Activated naive CD4-positive, alpha-beta T cell treated with anti-CD3 and anti-CD28 coated beads, Interleukin-2, amount 50 U/mL, for 24 hours (primary cell): ENCODE results near the gene NPC1.
"Not testable (repeated sequence)": the region's sequence is repeated elsewhere in the genome, so short reads cannot be mapped to it uniquely, and the experiment has no call there.

Experiments
- H3K27ac Mint-ChIP-seq: one replicate; pipeline ENCODE4 v1.8.0; 2021; ENCODE audit warnings: mild to moderate bottlenecking, mixed read lengths
- H3K27me3 Mint-ChIP-seq: one replicate; pipeline ENCODE4 v1.8.0; 2021; ENCODE audit warnings: mixed read lengths
- H3K36me3 Mint-ChIP-seq: one replicate; pipeline ENCODE4 v1.8.0; 2021; ENCODE audit warnings: mixed read lengths
- H3K4me1 Mint-ChIP-seq: one replicate; pipeline ENCODE4 v1.8.0; 2021; ENCODE audit warnings: mixed read lengths
- H3K4me3 Mint-ChIP-seq: one replicate; pipeline ENCODE4 v1.8.0; 2021; ENCODE audit warnings: mild to moderate bottlenecking, mixed read lengths
- H3K9me3 Mint-ChIP-seq: one replicate; pipeline ENCODE4 v1.8.0; 2021; ENCODE audit warnings: mixed read lengths

Gene NPC1

GRCh38 chr18:23572570-23572969 is 13.7 kb downstream of the NPC1 start:
- H3K36me3 Mint-ChIP-seq, result peaks cover 13% of the 10 kb centered on the region
- no peaks in the 10 kb centered on the region for H3K9me3 Mint-ChIP-seq
- peaks cover 33% of the 10 kb centered on the region for H3K4me1 Mint-ChIP-seq
- no peaks in the 10 kb centered on the region for H3K27me3 Mint-ChIP-seq
- H3K27ac Mint-ChIP-seq, result no peak overlapping the region
- H3K4me3 Mint-ChIP-seq, result no peak overlapping the region

GRCh38 chr18:23572012-23572411 is 14.3 kb downstream of the NPC1 start:
- peaks cover 16% of the 10 kb centered on the region for H3K36me3 Mint-ChIP-seq
- no peaks in the 10 kb centered on the region for H3K9me3 Mint-ChIP-seq
- H3K27me3 Mint-ChIP-seq, result no peaks in the 10 kb centered on the region
- H3K4me1 Mint-ChIP-seq, result peaks cover 33% of the 10 kb centered on the region
- H3K4me3 Mint-ChIP-seq, result no peak overlapping the region
- no peak overlapping the region for H3K27ac Mint-ChIP-seq

DNA sequence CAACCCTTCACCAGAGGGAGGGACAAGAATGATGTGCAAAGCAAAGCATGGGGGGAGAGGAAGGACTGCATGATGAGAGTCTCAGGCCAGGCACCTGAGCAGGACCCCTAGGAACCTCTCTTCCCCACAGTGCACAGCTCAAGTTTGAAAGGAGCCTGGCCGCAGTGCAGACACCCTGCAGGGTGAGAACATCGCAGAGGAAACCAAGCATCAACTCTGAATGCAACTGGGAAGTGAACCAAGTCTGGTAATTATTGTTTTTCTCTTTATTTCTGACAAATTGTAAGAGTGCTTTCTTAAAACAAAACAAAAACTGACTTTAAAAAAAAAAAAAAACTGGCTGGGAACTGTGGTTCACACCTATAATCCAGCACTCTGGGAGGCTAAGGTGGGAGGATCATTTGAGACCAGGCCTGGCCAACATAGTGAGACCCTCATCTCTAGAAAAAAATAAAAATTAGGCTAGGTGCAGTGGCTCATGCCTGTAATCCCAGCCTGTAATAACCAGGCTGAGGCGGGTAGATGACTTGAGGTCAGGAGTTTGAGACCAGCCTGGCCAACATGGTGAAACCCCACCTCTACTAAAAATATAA is 15.3 kb downstream of the NPC1 start:
- H3K36me3 Mint-ChIP-seq, result peaks cover 16% of the 10 kb centered on the region

DNA sequence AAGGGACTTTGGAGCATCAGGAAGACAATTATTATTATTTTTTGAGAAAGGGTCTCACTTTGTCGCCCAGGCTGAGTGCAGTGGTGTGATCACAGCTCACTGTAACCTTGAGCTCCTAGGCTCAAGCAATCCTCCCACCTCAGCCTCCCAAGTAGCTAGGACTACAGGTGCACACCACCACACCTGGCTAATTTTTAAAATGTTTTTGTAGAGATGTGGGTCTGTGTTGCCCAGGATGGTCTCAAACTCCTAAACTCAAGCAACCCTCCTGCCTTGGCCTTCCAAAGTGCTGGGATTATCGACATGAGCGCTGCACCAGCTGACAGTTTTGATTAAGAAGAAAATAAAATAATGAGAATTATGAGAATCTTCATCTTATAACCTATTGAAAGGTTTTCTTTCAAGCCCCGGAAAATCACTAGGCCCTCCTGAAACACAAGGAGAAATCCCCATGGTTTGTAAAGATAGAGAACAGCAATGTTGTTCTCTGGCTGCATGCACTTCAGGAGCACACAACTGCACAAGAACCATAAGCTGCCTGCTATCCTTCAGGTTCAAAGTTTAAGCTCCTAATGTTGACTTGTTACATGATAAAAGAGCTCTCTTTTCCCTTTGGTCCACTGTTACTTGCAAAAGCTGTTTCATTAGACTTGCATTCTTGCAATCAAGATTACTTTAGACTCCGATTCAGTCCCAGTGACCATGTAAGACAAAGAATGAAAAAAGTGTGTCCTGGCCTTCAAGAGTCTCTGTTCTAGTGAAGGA is 16.8 kb downstream of the NPC1 start:
- Mint-ChIP-seq H3K4me1 (peaks cover 21% of the 10 kb centered on the region), H3K36me3 (peaks cover 21% of the 10 kb centered on the region), H3K4me3 (no peak overlapping the region)

More for the DNA sequence above, 15.3 kb downstream of the NPC1 start:
- H3K27me3 Mint-ChIP-seq, result no peaks in the 10 kb centered on the region
- H3K9me3 Mint-ChIP-seq, result no peaks in the 10 kb centered on the region
- H3K4me3 Mint-ChIP-seq, result no peak overlapping the region
- peak overlapping the region; percentile 23 for H3K27ac Mint-ChIP-seq
- peaks cover 28% of the 10 kb centered on the region for H3K4me1 Mint-ChIP-seq

DNA sequence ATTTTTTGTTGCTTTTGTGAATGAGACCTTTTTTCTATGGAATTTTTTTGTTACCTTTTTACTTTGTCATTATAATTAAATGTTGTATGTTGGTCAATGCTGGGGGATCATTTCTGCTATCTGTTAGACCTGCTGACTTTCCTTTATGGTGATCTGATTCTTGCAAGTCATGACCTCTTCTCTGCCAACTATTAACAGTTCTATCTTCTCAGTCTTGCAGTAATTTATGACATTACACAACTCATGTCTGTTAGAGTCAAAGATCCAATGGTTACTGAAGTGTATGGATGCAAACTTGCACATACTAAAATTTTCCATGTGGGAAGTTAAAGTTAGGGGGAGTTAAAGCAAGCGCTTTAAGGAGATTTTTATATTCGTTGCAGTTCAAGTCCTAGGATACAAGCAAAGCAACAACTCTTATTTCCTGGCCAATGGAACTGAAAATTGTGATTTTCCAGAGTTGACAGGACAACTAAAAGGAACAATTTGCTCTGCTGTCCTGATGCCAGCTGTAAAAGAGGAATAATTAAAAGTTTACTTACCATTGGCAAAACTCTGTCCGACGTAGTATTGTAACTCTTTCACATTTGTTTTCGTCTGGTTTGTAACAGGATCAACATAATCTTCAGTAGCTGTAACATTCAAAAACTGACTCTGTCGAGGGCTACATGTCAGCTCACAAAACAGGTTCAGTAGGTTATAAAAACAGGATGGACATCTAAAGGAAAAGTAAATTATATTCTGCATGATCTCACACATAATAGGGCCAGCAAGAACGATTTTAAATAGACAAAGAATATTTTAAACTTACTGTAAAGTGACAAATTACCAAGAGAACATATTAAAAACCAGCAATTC is 17.8 kb downstream of the NPC1 start:
- Mint-ChIP-seq H3K4me3 (no peak overlapping the region), H3K9me3 (no peaks in the 10 kb centered on the region), H3K36me3 (peaks cover 21% of the 10 kb centered on the region), H3K4me1 (peaks cover 18% of the 10 kb centered on the region), H3K27me3 (no peaks in the 10 kb centered on the region), H3K27ac (no peak overlapping the region)

More for the DNA sequence above, 16.8 kb downstream of the NPC1 start:
- no peak overlapping the region for H3K27ac Mint-ChIP-seq
- no peaks in the 10 kb centered on the region for H3K27me3 Mint-ChIP-seq
- no peaks in the 10 kb centered on the region for H3K9me3 Mint-ChIP-seq

DNA sequence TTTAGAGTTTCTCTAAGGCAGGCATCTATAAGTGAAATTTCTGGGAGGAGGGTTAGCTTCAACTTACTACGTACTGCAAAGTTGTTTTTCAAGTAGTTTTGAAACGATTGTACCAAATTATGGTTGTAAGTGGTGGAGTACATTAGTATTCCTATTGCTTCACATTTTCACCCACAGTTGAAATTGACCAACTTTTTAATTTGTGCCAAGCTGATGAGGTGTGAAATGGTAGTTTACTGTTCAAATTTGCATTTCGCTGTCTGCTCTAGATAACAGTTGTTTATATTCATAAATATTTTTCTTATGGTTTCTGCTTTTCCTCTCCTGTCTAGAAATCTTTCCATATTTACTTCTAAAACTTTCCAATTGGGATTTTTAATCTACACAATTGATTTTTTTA is 18.6 kb downstream of the NPC1 start:
- Mint-ChIP-seq H3K36me3 (peaks cover 21% of the 10 kb centered on the region), H3K4me3 (no peak overlapping the region), H3K27me3 (no peaks in the 10 kb centered on the region), H3K9me3 (no peaks in the 10 kb centered on the region), H3K27ac (no peak overlapping the region), H3K4me1 (peaks cover 15% of the 10 kb centered on the region)

DNA sequence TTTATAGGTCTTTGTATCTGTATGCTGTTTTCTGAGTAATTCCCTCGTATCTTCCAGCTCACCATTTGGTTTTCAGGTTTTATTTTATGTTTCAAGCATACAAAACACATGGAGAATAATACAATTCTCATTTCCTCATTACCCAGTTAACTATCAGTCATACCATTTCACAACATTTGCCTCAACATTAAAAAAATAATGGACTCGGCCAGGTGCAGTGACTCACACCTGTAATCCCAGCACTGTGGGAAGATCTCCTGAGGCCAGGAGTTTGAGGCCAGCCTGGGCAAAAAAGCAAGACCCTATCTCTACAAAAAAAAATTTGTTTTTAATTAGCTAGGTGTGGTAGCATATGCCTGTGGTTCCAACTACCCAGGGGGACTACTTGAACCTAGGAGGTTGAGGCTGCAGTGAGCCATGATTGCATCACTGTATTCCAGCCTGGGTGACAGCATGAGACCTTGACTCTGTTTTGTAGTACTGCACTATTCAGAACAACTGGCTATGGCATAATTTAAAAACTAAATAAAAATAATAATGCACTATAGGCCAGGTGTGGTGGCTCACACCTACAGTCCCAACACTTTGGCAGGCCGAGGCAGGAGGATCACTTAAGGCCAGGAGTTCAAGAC is 20.3 kb downstream of the NPC1 start:
- Mint-ChIP-seq H3K27ac (no peak overlapping the region), H3K27me3 (no peaks in the 10 kb centered on the region), H3K9me3 (no peaks in the 10 kb centered on the region), H3K4me1 (peaks cover 10% of the 10 kb centered on the region), H3K36me3 (peaks cover 24% of the 10 kb centered on the region), H3K4me3 (no peak overlapping the region)

DNA sequence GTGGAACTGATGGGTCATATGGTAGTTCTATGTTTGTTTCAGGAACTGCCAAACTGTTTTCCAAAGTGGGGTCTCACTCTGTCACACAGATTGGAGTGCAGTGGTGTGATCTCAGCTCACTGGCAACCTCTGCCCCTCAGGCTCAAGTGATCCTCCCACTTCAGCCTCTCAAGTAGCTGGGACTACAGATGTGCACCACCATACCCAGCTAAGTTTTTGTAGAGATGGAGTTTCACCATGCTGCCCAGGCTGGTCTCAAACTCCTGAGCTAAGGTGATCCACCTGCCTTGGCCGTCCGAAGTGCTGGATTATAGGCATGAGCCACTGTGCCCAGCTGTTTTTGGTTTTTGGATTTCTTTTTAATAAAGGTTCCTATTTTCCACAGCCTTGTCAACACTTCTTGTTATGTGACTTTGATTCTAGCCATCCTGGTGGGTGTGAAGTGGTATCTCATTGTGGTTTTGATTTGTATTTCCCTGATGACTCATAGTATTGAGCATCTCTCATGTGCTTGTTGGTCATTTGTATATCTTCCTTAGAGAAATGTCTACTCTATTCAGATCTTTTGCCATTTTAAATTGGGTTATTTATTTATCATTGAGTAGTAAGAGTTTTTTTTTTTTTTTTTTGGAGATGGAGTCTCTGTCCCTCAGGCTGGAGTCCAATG is 22.8 kb downstream of the NPC1 start:
- Mint-ChIP-seq H3K4me1 (peaks cover 10% of the 10 kb centered on the region), H3K27me3 (no peaks in the 10 kb centered on the region), H3K9me3 (no peaks in the 10 kb centered on the region), H3K4me3 (no peak overlapping the region), H3K27ac (no peak overlapping the region), H3K36me3 (peaks cover 22% of the 10 kb centered on the region)

- H3K36me3 Mint-ChIP-seq, result peaks cover 19% of the 10 kb centered on the region
- peaks cover 10% of the 10 kb centered on the region for H3K4me1 Mint-ChIP-seq
- H3K27me3 Mint-ChIP-seq, result no peaks in the 10 kb centered on the region
- no peak overlapping the region for H3K4me3 Mint-ChIP-seq
- H3K9me3 Mint-ChIP-seq, result no peaks in the 10 kb centered on the region
- H3K27ac Mint-ChIP-seq, result no peak overlapping the region
Measured at GRCh38 chr18:23560186-23560585, 26.1 kb downstream of the NPC1 start.

- H3K36me3 Mint-ChIP-seq, result peaks cover 17% of the 10 kb centered on the region
- H3K4me1 Mint-ChIP-seq, H3K9me3 Mint-ChIP-seq, H3K27ac Mint-ChIP-seq, H3K4me3 Mint-ChIP-seq, H3K27me3 Mint-ChIP-seq: not testable (repeated sequence)
Measured at GRCh38 chr18:23557511-23557910, 28.8 kb downstream of the NPC1 start.

DNA sequence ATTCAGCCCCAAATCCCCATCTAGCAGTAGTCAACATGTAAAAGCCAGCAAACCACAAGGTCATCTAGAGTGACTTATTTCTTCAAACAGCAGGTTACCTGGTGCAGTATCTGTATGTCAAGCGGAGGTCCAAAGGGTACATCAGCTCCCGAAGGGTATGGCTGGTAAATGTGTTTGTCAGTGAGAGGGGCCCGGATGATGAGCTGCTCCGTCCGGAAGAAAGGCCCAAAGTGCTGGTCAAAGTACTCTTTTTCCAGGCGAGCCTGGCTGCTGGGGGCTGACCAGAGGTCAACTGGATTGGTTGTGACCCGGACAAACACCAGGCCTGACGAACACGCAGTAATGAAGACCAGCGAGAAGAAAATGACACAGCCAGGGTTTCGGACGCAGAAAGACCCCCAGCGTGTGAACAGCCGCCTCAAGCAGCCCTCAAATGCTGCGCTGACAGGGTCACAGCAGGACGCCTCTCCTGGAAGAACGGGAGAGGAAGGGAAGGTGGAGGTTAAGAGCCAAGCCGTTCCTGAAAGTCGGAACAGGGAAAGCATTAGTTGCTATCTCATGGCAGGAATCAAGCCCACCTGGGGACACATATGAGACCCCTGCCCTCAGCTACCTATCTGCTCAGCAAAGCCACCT is 30.0 kb downstream of the NPC1 start:
- no peak overlapping the region for H3K27ac Mint-ChIP-seq
- peaks cover 20% of the 10 kb centered on the region for H3K36me3 Mint-ChIP-seq
- H3K27me3 Mint-ChIP-seq, result no peaks in the 10 kb centered on the region

GRCh38 chr18:23553887-23554286 is 32.4 kb downstream of the NPC1 start:
- H3K4me3 Mint-ChIP-seq, result no peak overlapping the region
- no peak overlapping the region for H3K27ac Mint-ChIP-seq
- H3K9me3 Mint-ChIP-seq, result no peaks in the 10 kb centered on the region
- H3K4me1 Mint-ChIP-seq, result no peaks in the 10 kb centered on the region
- H3K36me3 Mint-ChIP-seq, result peaks cover 22% of the 10 kb centered on the region
- H3K27me3 Mint-ChIP-seq, result no peaks in the 10 kb centered on the region

More for the DNA sequence above, 30.0 kb downstream of the NPC1 start:
- Mint-ChIP-seq H3K4me1 (no peaks in the 10 kb centered on the region), H3K9me3 (no peaks in the 10 kb centered on the region), H3K4me3 (no peak overlapping the region)

DNA sequence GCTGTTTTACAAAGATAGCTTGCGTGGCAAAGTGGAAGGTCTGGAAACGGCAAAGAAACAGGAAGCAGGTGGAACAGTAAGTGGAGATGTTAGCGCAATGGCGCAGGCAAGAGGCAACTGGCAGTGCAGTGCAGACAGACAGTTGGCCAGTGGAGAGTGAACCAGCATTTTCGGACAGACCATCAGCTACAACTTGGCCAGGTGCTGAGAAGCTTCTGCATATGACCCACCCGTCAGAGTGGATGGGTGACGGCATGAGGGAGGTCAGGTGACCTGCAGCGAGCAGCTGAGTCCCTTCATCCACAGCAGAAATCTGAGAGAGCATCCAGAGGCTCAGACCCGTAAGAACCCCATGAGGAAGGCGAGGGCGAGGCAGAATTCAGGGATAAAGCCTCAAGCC is 33.8 kb downstream of the NPC1 start:
- no peaks in the 10 kb centered on the region for H3K9me3 Mint-ChIP-seq
- H3K27me3 Mint-ChIP-seq, result no peaks in the 10 kb centered on the region
- H3K36me3 Mint-ChIP-seq, result peaks cover 15% of the 10 kb centered on the region
- no peak overlapping the region for H3K27ac Mint-ChIP-seq
- no peak overlapping the region for H3K4me3 Mint-ChIP-seq
- H3K4me1 Mint-ChIP-seq, result no peaks in the 10 kb centered on the region

DNA sequence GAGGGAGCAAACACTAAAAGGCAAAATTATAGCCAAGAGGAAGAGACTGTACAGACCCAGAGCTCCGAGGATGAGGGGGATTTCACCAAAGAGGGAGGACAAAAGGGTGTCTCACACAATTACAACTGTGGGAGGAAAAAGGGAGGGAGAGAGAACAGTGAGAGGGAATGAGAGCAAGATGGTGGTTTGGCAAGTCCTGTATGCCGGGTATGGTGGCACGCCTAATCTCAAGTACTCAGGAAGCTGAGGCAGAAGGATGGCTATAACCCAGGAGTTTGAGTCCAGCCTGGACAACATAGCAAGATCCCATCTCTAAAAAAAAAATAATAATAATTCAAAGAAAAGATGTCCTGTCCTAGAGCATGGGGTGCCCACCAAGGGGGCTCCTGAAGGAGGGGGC is 34.3 kb downstream of the NPC1 start:
- no peaks in the 10 kb centered on the region for H3K9me3 Mint-ChIP-seq
- no peak overlapping the region for H3K27ac Mint-ChIP-seq
- no peaks in the 10 kb centered on the region for H3K27me3 Mint-ChIP-seq
- no peak overlapping the region for H3K4me3 Mint-ChIP-seq
- H3K4me1 Mint-ChIP-seq, result no peaks in the 10 kb centered on the region
- H3K36me3 Mint-ChIP-seq, result peaks cover 14% of the 10 kb centered on the region

GRCh38 chr18:23550898-23551297 is 35.4 kb downstream of the NPC1 start:
- H3K36me3 Mint-ChIP-seq, result peaks cover 12% of the 10 kb centered on the region
- H3K4me1 Mint-ChIP-seq, result no peaks in the 10 kb centered on the region
- no peaks in the 10 kb centered on the region for H3K27me3 Mint-ChIP-seq
- H3K27ac Mint-ChIP-seq, result no peak overlapping the region
- no peak overlapping the region for H3K4me3 Mint-ChIP-seq
- H3K9me3 Mint-ChIP-seq, result no peaks in the 10 kb centered on the region
